Cardiac muscle cell (in vitro differentiated cells and primary cell): Measurements from ENCODE around the gene PABPN1L. TPM values are rescaled to one million over a fixed set of nuclear protein-coding genes. Genes with fewer than 3 reads are reported as not detected.

Experiments
- DNase-seq, 2 donors: peaks; one replicate each; pipeline versions ENCODE4 v3.0.0 to v3.0.0-alpha.2; 2010 to 2017; ENCODE audit warnings: low read depth in 1 of 2, low spot score in 1 of 2
- H3K27ac ChIP-seq: fragments of 200-600 bp; sonication (generic); 2 replicates; pipeline ENCODE4 v1.5.1; 2016
- H3K27me3 ChIP-seq: fragments of 200-600 bp; sonication (generic); 2 replicates; pipeline ENCODE4 v1.6.0; 2016; ENCODE audit warnings: control low read depth
- H3K36me3 ChIP-seq: fragments of 200-600 bp; sonication (generic); 2 replicates; pipeline ENCODE4 v1.5.1; 2016; ENCODE audit warnings: control low read depth
- H3K4me1 ChIP-seq: fragments of 200-600 bp; sonication (generic); 2 replicates; pipeline ENCODE4 v1.8.1; 2017; ENCODE audit warnings: low read depth, mild to moderate bottlenecking, mixed run types
- H3K4me3 ChIP-seq: fragments of 200-600 bp; sonication (generic); 2 replicates; pipeline ENCODE4 v1.5.1; 2016; ENCODE audit warnings: mild to moderate bottlenecking
- H3K9me3 ChIP-seq: fragments of 200-600 bp; sonication (generic); 2 replicates; pipeline ENCODE4 v1.5.1; 2017; ENCODE audit warnings: low read depth, mild to moderate bottlenecking, control low read depth
- polyA plus RNA-seq: library from polyadenylated mRNA; unstranded; fragments of >200 nt; fragmentation: Nextera tagmentation; extraction: Ambion mirVana; gene quantifications from 2 replicates; pipeline ENCODE4 v1.2.1, GENCODE V29; 2016
- total RNA-seq: library from RNA; depleted of rRNA; stranded (reverse); fragments of >200 nt; gene quantifications from 2 replicates; pipeline ENCODE4 v1.2.3, GENCODE V29; 2016
- TF ChIP-seq, protein P1 (sequence below): IDR thresholded peaks from 2 replicates; pipeline ENCODE4 v1.5.1; 2012; ENCODE audit warnings: low read depth, mild to moderate bottlenecking, low read length

The PABPN1L gene
- total and polyA plus RNA-seq, 2 experiments from 2014 or later = 0.32 TPM; not detected in 1

GRCh38 chr16:88880226-88881006, 14.0 kb upstream of the PABPN1L start:
- Histone ChIP-seq H3K27ac (no peak overlapping the region), H3K27me3 (no peaks in the 10 kb centered on the region), H3K36me3 (no peaks in the 10 kb centered on the region), H3K4me3 (no peak overlapping the region), H3K9me3 (no peaks in the 10 kb centered on the region), H3K4me1 (peaks cover 11% of the 10 kb centered on the region)
- TF ChIP-seq, protein P1, sequence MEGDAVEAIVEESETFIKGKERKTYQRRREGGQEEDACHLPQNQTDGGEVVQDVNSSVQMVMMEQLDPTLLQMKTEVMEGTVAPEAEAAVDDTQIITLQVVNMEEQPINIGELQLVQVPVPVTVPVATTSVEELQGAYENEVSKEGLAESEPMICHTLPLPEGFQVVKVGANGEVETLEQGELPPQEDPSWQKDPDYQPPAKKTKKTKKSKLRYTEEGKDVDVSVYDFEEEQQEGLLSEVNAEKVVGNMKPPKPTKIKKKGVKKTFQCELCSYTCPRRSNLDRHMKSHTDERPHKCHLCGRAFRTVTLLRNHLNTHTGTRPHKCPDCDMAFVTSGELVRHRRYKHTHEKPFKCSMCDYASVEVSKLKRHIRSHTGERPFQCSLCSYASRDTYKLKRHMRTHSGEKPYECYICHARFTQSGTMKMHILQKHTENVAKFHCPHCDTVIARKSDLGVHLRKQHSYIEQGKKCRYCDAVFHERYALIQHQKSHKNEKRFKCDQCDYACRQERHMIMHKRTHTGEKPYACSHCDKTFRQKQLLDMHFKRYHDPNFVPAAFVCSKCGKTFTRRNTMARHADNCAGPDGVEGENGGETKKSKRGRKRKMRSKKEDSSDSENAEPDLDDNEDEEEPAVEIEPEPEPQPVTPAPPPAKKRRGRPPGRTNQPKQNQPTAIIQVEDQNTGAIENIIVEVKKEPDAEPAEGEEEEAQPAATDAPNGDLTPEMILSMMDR = no peak
- peak in 1 of 2 donors; percentile 47 for DNase-seq

DNA sequence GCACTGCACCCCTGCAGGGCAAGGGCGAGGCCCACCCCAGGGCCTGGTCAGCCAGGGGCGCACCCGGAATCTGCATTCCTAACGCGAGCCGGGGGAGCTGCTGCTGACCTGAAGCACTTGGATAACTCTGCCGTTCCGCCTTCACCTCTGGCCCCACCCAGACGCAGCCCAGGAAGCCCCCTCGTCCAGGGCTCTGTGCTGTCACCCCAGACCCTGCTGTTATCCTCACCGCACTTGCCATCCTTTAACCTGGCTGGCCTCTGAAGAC, 13.3 kb upstream of the PABPN1L start:
- Histone ChIP-seq H3K4me1 (peaks cover 11% of the 10 kb centered on the region), H3K27ac (no peak overlapping the region), H3K27me3 (no peaks in the 10 kb centered on the region), H3K36me3 (no peaks in the 10 kb centered on the region), H3K9me3 (no peaks in the 10 kb centered on the region), H3K4me3 (no peak overlapping the region)
- no peak for DNase-seq
- TF ChIP-seq, protein P1 = no peak

DNA sequence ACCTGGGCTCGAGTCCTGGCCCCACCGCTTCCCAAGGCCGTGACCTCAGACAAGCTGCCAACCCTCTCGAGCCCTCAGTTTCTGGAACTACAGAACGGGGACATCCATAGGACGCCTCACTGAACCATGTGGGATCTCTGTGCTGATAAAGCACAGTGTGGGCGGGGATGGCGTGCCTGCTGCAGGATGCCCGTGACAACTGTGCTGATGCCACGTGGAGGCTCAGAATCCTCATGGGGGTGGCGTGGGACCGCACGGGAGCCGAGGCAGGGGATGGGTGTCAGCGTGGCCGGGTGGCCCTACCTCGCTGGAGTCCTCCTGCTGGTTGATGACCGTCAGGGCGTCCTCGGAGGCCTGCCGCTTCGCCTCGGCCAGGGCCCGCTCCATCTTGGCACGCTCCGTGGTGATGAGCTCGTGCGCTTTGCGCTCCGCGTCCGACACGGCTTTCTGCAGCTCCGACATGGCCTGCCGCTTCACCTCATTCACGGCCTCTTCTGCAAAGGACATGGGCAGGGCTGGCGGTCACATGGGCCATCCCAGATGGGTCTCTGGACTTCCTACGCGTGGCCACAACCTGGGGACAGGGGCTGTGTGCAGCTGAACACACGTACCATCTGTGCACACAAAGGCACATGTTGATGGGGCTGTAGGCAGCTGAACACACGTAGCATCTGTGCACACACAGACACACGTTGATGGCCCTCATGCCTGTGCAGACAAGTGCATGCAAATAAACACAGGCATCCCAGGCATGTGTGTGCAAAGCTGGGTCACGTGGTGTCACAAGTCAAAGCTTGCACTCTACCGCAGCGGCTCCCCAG, 12.7 kb upstream of the PABPN1L start:
- Histone ChIP-seq H3K9me3 (no peaks in the 10 kb centered on the region), H3K4me3 (no peak overlapping the region), H3K27me3 (no peaks in the 10 kb centered on the region), H3K4me1 (peaks cover 11% of the 10 kb centered on the region), H3K27ac (no peak overlapping the region), H3K36me3 (no peaks in the 10 kb centered on the region)
- TF ChIP-seq, protein P1 = no peak
- no peak for DNase-seq

DNA sequence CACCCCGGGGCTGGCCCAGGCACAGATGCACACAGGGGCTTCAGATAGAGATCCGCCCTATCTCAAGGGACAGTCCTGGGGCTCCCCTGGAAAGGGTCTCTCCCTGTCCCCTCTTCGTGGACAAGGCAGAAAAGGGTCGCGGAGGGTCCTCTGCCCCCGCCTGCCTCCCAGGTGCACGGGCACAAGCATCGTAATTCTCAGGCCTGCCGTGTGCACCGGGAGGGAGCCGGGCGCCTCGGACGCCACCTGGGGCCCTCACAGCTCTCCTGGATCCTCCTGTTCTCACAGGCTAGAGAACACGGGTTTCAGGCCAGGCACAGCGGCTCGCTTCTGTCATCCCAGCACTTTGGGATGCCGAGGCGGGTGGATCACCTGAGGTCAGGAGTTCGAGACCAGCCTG, 11.9 kb upstream of the PABPN1L start:
- no peak overlapping the region for H3K4me3 ChIP-seq
- TF ChIP-seq, protein P1 = no peak
- DNase-seq = no peak
- H3K4me1 ChIP-seq = peaks cover 11% of the 10 kb centered on the region
- H3K36me3 ChIP-seq = no peaks in the 10 kb centered on the region
- no peaks in the 10 kb centered on the region for H3K27me3 ChIP-seq
- H3K27ac ChIP-seq = no peak overlapping the region
- no peaks in the 10 kb centered on the region for H3K9me3 ChIP-seq

DNA sequence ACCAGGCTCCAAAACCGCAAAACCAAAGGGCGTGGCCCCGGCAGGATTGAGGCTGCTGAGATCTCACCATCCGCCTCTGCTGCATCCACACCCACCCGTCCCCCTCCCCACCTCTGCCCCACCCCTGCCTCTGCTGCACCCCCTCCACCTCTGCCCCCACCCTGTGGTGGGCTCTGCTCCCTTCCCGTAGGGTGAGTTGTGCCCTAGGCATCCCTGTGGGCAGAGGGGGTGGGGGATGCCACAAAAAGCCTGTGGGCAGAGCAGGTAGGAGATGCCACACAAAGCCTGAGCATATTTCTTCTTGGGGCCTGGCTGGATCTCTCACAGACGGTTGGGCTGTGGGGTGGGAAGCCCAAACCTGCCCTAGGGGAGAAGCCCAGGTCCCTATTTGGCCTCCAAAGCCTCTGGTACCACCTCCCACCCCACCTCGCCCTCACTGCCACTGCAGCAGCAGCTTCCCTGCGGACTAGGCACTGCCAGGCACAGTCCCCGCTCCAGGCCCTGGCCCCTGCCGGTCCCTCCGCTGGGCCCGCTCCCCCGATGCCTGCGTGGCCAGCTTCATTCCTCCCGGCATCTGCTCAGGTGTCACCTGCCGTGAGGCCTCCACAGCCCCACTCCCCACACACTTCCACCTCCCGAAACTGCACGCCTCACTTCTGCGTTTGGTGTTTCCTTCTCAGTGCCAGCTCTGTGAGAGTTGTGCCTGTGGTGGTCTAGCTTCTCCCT, 11.3 kb upstream of the PABPN1L start:
- H3K4me3 ChIP-seq = no peak overlapping the region
- DNase-seq = no peak
- H3K4me1 ChIP-seq = peaks cover 11% of the 10 kb centered on the region
- H3K9me3 ChIP-seq = no peaks in the 10 kb centered on the region
- H3K36me3 ChIP-seq = no peaks in the 10 kb centered on the region
- no peak overlapping the region for H3K27ac ChIP-seq
- TF ChIP-seq, protein P1 = no peak
- no peaks in the 10 kb centered on the region for H3K27me3 ChIP-seq
